ENCODE data around the gene BOLA3. TPM values are rescaled to one million over a fixed set of nuclear protein-coding genes. Genes with fewer than 3 reads are reported as not detected.

The BOLA3 gene
- total RNA-seq, 1 donor from 2014 or later = 48.8 TPM

GRCh38 chr2:74105413-74105812 is 42.3 kb downstream of the BOLA3 start:
- peaks cover 7% of the 10 kb centered on the region for H4K20me1 ChIP-seq (ENCODE audit: insufficient read depth, low read length)
- no peaks in the 10 kb centered on the region for H3K4me1 Mint-ChIP-seq (ENCODE audit: low read depth, unreplicated experiment)
- no peak overlapping the region for H3K27ac Mint-ChIP-seq (ENCODE audit: unreplicated experiment)
- no peaks in the 10 kb centered on the region for H3K4me1 ChIP-seq (ENCODE audit: insufficient read depth, low read length)
- no peak for FAIRE-seq
- no peak for DNase-seq (ENCODE audit: low read depth)
- H3K4me3 Mint-ChIP-seq (ENCODE audit: unreplicated experiment) = no peak overlapping the region
- H3K4me3 ChIP-seq (ENCODE audit: insufficient read depth, low read depth, low read length) = no peak overlapping the region
- H3K4me2 ChIP-seq (ENCODE audit: low read length) = no peak overlapping the region
- no peaks in the 10 kb centered on the region for H3K9me3 ChIP-seq (ENCODE audit: insufficient read depth, low read depth, low read length)
- peaks cover 2% of the 10 kb centered on the region for H3K36me3 ChIP-seq (ENCODE audit: insufficient read depth, low read length)
- no peak overlapping the region for H3K9ac ChIP-seq (ENCODE audit: low read length)
- no peaks in the 10 kb centered on the region for H3K27me3 Mint-ChIP-seq (ENCODE audit: low read depth, unreplicated experiment)
- TF ChIP-seq CTCF (IDR thresholded peaks at IDR 0.05; ENCODE audit: insufficient read depth, low read depth, low read length) (no peak), EZH2 (IDR thresholded peaks at IDR 0.05; ENCODE audit: insufficient read depth, low read length) (no peak)
- no peak overlapping the region for H2AFZ ChIP-seq (ENCODE audit: low read depth, low read length)
- H3K36me3 Mint-ChIP-seq (ENCODE audit: low read depth, unreplicated experiment) = peaks cover 21% of the 10 kb centered on the region
- no peak overlapping the region for H3K27ac ChIP-seq (ENCODE audit: low read depth, low read length)
- H3K9me3 Mint-ChIP-seq (ENCODE audit: unreplicated experiment) = no peaks in the 10 kb centered on the region
- no peaks in the 10 kb centered on the region for H3K79me2 ChIP-seq (ENCODE audit: insufficient read depth, low read length)
- H3K27me3 ChIP-seq (ENCODE audit: insufficient read depth, low read length) = no peaks in the 10 kb centered on the region

- no peak for FAIRE-seq
- H3K4me1 Mint-ChIP-seq (ENCODE audit: low read depth, unreplicated experiment) = no peaks in the 10 kb centered on the region
- no peak for DNase-seq (ENCODE audit: low read depth)
- Histone ChIP-seq H3K9ac (ENCODE audit: low read length) (no peak overlapping the region), H3K9me3 (ENCODE audit: insufficient read depth, low read depth, low read length) (no peaks in the 10 kb centered on the region), H4K20me1 (ENCODE audit: insufficient read depth, low read length) (peaks cover 7% of the 10 kb centered on the region), H3K4me1 (ENCODE audit: insufficient read depth, low read length) (no peaks in the 10 kb centered on the region), H3K27ac (ENCODE audit: low read depth, low read length) (no peak overlapping the region), H3K4me2 (ENCODE audit: low read length) (no peak overlapping the region), H3K79me2 (ENCODE audit: insufficient read depth, low read length) (no peaks in the 10 kb centered on the region), H3K4me3 (ENCODE audit: insufficient read depth, low read depth, low read length) (no peak overlapping the region), H3K36me3 (ENCODE audit: insufficient read depth, low read length) (peaks cover 2% of the 10 kb centered on the region), H2AFZ (ENCODE audit: low read depth, low read length) (no peak overlapping the region), H3K27me3 (ENCODE audit: insufficient read depth, low read length) (no peaks in the 10 kb centered on the region)
- H3K36me3 Mint-ChIP-seq (ENCODE audit: low read depth, unreplicated experiment) = peaks cover 23% of the 10 kb centered on the region
- no peak overlapping the region for H3K4me3 Mint-ChIP-seq (ENCODE audit: unreplicated experiment)
- H3K27me3 Mint-ChIP-seq (ENCODE audit: low read depth, unreplicated experiment) = no peaks in the 10 kb centered on the region
- no peak overlapping the region for H3K27ac Mint-ChIP-seq (ENCODE audit: unreplicated experiment)
- no peaks in the 10 kb centered on the region for H3K9me3 Mint-ChIP-seq (ENCODE audit: unreplicated experiment)
- TF ChIP-seq CTCF (IDR thresholded peaks at IDR 0.05; ENCODE audit: insufficient read depth, low read depth, low read length) = no peak
- no peak for TF ChIP-seq EZH2 (IDR thresholded peaks at IDR 0.05; ENCODE audit: insufficient read depth, low read length)
Measured at GRCh38 chr2:74104839-74105238, 42.9 kb downstream of the BOLA3 start.

- Mint-ChIP-seq H3K4me3 (ENCODE audit: unreplicated experiment) (peak overlapping the region; percentile 6), H3K27ac (ENCODE audit: unreplicated experiment) (no peak overlapping the region), H3K9me3 (ENCODE audit: unreplicated experiment) (no peaks in the 10 kb centered on the region), H3K36me3 (ENCODE audit: low read depth, unreplicated experiment) (peaks cover 22% of the 10 kb centered on the region), H3K27me3 (ENCODE audit: low read depth, unreplicated experiment) (no peaks in the 10 kb centered on the region), H3K4me1 (ENCODE audit: low read depth, unreplicated experiment) (no peaks in the 10 kb centered on the region)
- Histone ChIP-seq H3K79me2 (ENCODE audit: insufficient read depth, low read length) (no peaks in the 10 kb centered on the region), H3K9ac (ENCODE audit: low read length) (no peak overlapping the region), H3K4me2 (ENCODE audit: low read length) (no peak overlapping the region), H3K4me1 (ENCODE audit: insufficient read depth, low read length) (no peaks in the 10 kb centered on the region), H2AFZ (ENCODE audit: low read depth, low read length) (no peak overlapping the region), H3K27me3 (ENCODE audit: insufficient read depth, low read length) (no peaks in the 10 kb centered on the region), H3K4me3 (ENCODE audit: insufficient read depth, low read depth, low read length) (no peak overlapping the region), H4K20me1 (ENCODE audit: insufficient read depth, low read length) (peaks cover 7% of the 10 kb centered on the region), H3K9me3 (ENCODE audit: insufficient read depth, low read depth, low read length) (no peaks in the 10 kb centered on the region), H3K27ac (ENCODE audit: low read depth, low read length) (no peak overlapping the region), H3K36me3 (ENCODE audit: insufficient read depth, low read length) (peaks cover 2% of the 10 kb centered on the region)
- DNase-seq (ENCODE audit: low read depth) = no peak
- FAIRE-seq = no peak
- TF ChIP-seq EZH2 (IDR thresholded peaks at IDR 0.05; ENCODE audit: insufficient read depth, low read length) (no peak), CTCF (IDR thresholded peaks at IDR 0.05; ENCODE audit: insufficient read depth, low read depth, low read length) (no peak)
Measured at GRCh38 chr2:74103763-74104162, 43.9 kb downstream of the BOLA3 start.
